AG09319 (cell line): ENCODE measurements around the gene RBL1.
"Not testable (repeated sequence)": the region's sequence is repeated elsewhere in the genome, so short reads cannot be mapped to it uniquely, and the experiment has no call there.

ENCODE experiments used
- DNase-seq: peaks from one replicate; pipeline ENCODE4 v3.0.0-alpha.2; 2010; ENCODE audit warnings: low read depth; ENCODE audit errors: extremely low read depth
- CTCF ChIP-seq: IDR thresholded peaks from 2 replicates; pipeline ENCODE4 v1.5.1; 2011; ENCODE audit warnings: low read depth, mild to moderate bottlenecking, inconsistent platforms, low read length, moderate library complexity

Gene RBL1

GRCh38 chr20:36997121-36997520, 98.7 kb downstream of the RBL1 start:
- DNase-seq, result no peak
- no peak for TF ChIP-seq CTCF

GRCh38 chr20:36994221-36994620, 101.6 kb downstream of the RBL1 start:
- DNase-seq, result not testable (repeated sequence)

DNA sequence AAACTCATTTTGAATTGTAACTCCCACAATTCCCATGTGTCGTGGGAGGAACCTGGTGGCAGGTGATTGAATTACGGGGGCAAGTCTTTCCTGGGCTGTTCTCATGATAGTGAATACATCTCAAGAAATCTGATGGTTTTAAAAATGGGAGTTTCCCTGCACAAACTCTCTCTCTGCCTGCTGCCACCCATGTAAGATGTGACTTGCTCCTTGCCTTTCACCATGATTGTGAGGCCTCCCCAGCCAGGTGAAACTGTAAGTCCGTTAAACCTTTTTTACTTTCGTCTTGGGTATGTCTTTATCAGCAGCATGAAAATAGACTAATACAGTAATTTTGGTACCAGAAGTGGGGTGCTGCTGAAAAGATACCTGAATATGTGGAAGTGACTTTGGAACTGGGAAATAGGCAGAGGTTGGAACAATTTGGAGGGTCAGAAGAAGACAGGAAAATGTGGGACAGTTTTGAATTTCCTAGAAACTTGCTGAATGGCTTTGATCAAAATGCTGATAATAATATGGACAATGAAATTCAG, 102.9 kb downstream of the RBL1 start:
- no peak for DNase-seq
- no peak for TF ChIP-seq CTCF

- DNase-seq, result no peak
- TF ChIP-seq CTCF, result no peak
These were observed 104.1 kb downstream of the RBL1 start for GRCh38 chr20:36991703-36992102.

- TF ChIP-seq CTCF, result no peak
- DNase-seq, result no peak
These were observed 106.0 kb downstream of the RBL1 start for GRCh38 chr20:36989797-36990196.

DNA sequence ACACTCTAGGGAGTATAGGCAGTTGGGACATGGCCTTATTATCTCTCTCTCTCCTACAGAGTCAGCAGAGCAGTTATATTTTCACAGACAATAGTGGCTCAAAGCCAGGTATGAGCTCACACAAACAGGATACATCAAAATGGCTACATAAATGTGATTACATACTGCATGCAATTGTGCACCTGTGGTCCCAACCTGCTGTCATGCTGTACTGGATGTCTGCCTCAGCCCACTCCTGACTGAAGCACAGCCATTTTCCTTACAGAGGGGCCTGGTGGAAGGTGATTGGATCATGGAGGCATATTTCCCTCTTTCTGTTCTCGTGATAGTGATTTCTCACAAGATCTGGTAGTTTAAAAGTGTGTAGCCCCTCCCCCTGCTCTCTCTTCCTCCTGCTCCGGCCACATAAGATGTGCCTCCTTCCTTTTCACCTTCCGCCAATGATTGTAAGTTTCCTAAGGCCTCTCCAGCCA, 107.3 kb downstream of the RBL1 start:
- no peak for TF ChIP-seq CTCF
- no peak for DNase-seq

GRCh38 chr20:36984257-36984638, 111.5 kb downstream of the RBL1 start:
- TF ChIP-seq CTCF, result no peak
- no peak for DNase-seq

GRCh38 chr20:36975099-36975818, 120.5 kb downstream of the RBL1 start:
- TF ChIP-seq CTCF, result no peak
- DNase-seq, result no peak
